GM12891 (cell line): ENCODE data around the gene KLHL41.
A peak's percentile ranks its signal among the peaks of the same experiment; 100 is the strongest.
"Not testable (repeated sequence)": the region's sequence is repeated elsewhere in the genome, so short reads cannot be mapped to it uniquely, and the experiment has no call there.

Experiments
- DNase-seq: peaks from one replicate; pipeline ENCODE4 v3.0.0; 2011; ENCODE audit warnings: low spot score; ENCODE audit not compliant: insufficient read length
- FAIRE-seq: peaks from 2 replicates; lab custom pipeline; 2011; peaks lifted over from hg19 to GRCh38; lab: Jason Lieb, UNC
- PAX5 ChIP-seq: IDR thresholded peaks from 2 replicates; pipeline ENCODE4 v1.6.1; 2011; ENCODE audit warnings: low read length, moderate library complexity, mild to moderate bottlenecking; ENCODE audit not compliant: insufficient read depth, severe bottlenecking
- POLR2A ChIP-seq: IDR thresholded peaks from 2 replicates; pipeline ENCODE4 v1.6.1; 2011; ENCODE audit warnings: low read depth, low read length, control low read depth
- POLR2AphosphoS5 ChIP-seq: IDR thresholded peaks from 2 replicates; pipeline ENCODE4 v1.6.1; 2011; ENCODE audit warnings: low read depth, low read length, control low read depth
- POU2F2 ChIP-seq: IDR thresholded peaks from 2 replicates; pipeline ENCODE4 v1.6.1; 2011; ENCODE audit warnings: low read depth, mild to moderate bottlenecking, control low read depth, low read length, moderate library complexity
- SPI1 ChIP-seq: IDR thresholded peaks from 2 replicates; pipeline ENCODE4 v1.6.1; 2011; ENCODE audit warnings: low read depth, low read length, control low read depth
- TAF1 ChIP-seq: IDR thresholded peaks from 2 replicates; pipeline ENCODE4 v1.6.1; 2011; ENCODE audit warnings: low read depth, low read length, control low read depth

Gene KLHL41

DNA sequence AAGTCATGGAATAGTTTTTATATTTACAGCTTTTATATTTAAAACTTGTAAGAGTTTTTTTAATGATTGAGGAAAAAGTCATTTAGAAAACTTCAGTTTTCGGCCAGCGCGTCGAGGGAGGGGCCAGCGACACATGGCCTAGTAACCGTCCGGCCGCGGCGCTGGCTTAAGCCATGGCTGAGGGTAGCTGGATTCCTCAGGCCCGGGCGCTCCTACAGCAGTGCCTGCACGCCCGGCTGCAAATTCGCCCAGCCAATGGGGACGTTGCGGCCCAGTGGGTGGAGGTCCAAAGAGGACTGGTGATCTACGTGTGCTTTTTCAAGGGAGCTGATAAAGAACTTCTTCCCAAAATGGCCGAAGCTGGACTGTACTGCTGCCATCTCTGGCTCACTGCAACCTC, 4.9 kb upstream of the KLHL41 start:
- peak; percentile 43 for FAIRE-seq
- no peak for DNase-seq
- no peak for TF ChIP-seq POU2F2
- no peak for TF ChIP-seq PAX5
- TF ChIP-seq POLR2AphosphoS5: no peak
- TF ChIP-seq POLR2A: no peak
- TF ChIP-seq SPI1: no peak
- no peak for TF ChIP-seq TAF1

GRCh38 chr2:169507698-169508097, 1.8 kb upstream of the KLHL41 start:
- FAIRE-seq: no peak
- TF ChIP-seq SPI1 (no peak), PAX5 (no peak), POLR2AphosphoS5 (no peak), POLR2A (no peak), POU2F2 (no peak), TAF1 (no peak)
- DNase-seq: no peak

DNA sequence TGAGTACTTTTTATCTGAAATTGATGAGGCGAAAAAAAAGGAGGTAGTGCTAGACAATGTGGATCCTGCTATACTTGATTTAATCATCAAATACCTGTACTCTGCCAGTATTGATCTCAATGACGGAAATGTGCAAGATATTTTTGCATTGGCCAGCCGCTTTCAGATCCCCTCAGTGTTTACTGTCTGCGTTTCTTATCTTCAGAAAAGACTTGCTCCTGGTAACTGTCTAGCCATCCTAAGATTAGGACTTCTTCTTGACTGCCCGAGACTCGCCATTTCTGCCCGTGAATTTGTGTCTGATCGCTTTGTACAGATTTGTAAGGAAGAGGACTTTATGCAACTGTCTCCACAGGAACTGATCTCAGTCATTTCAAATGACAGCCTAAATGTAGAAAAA, 453 bp downstream of the KLHL41 start:
- TF ChIP-seq PAX5 (no peak), POLR2AphosphoS5 (no peak), SPI1 (no peak), POU2F2 (no peak), TAF1 (no peak), POLR2A (no peak)
- FAIRE-seq: no peak
- no peak for DNase-seq

DNA sequence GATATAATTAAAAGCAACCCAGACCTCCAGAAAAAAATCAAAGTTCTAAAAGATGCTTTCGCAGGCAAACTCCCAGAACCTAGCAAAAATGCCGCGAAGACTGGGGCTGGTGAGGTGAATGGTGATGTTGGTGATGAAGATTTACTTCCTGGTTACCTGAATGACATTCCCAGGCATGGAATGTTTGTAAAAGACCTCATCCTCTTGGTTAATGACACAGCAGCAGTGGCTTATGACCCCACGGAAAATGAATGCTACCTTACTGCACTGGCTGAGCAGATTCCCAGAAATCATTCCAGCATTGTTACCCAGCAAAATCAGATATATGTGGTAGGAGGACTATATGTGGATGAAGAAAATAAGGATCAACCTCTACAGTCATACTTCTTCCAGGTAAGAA, 994 bp downstream of the KLHL41 start:
- DNase-seq: no peak
- TF ChIP-seq POU2F2 (no peak), TAF1 (no peak), SPI1 (no peak), POLR2A (no peak), POLR2AphosphoS5 (no peak), PAX5 (no peak)
- FAIRE-seq: no peak

DNA sequence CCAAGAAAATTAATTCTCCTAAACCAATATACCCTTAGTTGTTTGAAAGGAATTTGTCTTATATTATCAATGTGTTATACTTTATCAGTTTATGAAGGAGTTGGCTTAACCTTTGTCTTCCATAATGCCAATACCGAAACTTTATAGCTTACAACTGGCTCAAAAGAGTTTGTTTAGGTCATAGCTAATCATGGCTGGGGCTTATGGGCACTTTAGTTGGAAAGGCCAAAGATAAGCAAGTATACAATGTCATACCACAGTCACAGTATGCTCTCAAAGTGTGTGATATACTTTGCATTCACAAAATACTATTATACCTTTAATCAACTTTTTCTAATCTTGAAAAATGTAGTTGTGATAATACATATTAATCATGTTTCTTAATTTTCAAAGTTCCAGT, 2.3 kb downstream of the KLHL41 start:
- FAIRE-seq (no peak), DNase-seq (no peak)

DNA sequence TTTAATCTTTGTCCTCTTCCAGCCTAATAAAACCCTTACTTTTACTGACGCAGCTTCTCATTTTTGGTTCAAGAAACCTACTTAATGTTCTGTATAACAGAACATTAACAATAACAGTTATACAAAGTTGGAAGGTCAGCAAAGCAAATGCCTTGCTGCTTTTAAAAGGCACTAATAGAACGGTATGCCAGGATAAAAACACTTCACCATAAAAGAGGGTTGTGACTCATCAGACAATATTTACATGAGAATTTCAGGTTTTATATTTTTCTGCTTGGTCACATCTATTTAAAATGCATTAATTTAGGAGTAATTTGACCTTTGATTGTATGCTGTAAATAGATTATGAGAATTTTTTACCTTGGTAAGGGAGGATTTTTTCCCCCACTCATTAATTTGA, 3.0 kb downstream of the KLHL41 start:
- TF ChIP-seq TAF1: no peak
- TF ChIP-seq POU2F2: no peak
- TF ChIP-seq POLR2AphosphoS5: no peak
- TF ChIP-seq SPI1: no peak
- no peak for TF ChIP-seq POLR2A
- no peak for TF ChIP-seq PAX5
- DNase-seq (no peak), FAIRE-seq (no peak)

More for the DNA sequence above, 2.3 kb downstream of the KLHL41 start:
- no peak for TF ChIP-seq POLR2A
- no peak for TF ChIP-seq PAX5
- no peak for TF ChIP-seq TAF1
- TF ChIP-seq POU2F2: no peak
- TF ChIP-seq SPI1: no peak

- DNase-seq: no peak
- TF ChIP-seq POLR2A (no peak), PAX5 (no peak), TAF1 (no peak)
- FAIRE-seq: no peak
Measured at GRCh38 chr2:169513094-169513493, 3.6 kb downstream of the KLHL41 start.

DNA sequence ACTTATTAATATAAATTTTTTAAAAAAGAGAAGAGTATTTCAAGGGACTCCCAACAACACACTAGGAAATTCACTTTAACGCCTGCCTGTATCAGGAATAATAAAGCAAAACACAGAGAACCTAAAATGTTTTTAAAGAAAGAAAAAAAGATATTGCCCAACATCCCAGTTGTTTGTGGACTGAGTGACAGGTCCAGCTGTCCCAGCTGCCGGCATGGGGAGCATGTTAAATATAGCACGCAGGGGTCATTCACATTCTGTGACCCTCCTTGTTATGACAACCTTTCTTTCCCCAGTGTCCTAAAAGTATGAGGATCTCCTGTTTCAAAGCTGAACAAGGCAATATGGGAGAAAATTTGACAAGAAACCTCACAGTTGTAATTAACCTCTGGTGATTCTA, 4.4 kb downstream of the KLHL41 start:
- FAIRE-seq (no peak), DNase-seq (no peak)
- TF ChIP-seq TAF1 (no peak), POLR2A (no peak), PAX5 (no peak), POLR2AphosphoS5 (no peak), SPI1 (no peak), POU2F2 (no peak)

GRCh38 chr2:169514758-169515157, 5.3 kb downstream of the KLHL41 start:
- FAIRE-seq, DNase-seq: not testable (repeated sequence)

GRCh38 chr2:169516488-169516995, 7.0 kb downstream of the KLHL41 start:
- FAIRE-seq, DNase-seq: not testable (repeated sequence)

- no peak for TF ChIP-seq POLR2AphosphoS5
- no peak for TF ChIP-seq PAX5
- TF ChIP-seq SPI1: no peak
- no peak for TF ChIP-seq POLR2A
- TF ChIP-seq POU2F2: no peak
- no peak for TF ChIP-seq TAF1
- no peak for FAIRE-seq
- no peak for DNase-seq
Measured at GRCh38 chr2:169520896-169521295, 11.4 kb downstream of the KLHL41 start.
